IPS DF 6.9 (cell line): ENCODE results near the gene NPIPA7.
"Not testable (repeated sequence)": the region's sequence is repeated elsewhere in the genome, so short reads cannot be mapped to it uniquely, and the experiment has no call there.

Source experiments
- DNase-seq: peaks from one replicate; pipeline ENCODE4 v3.0.0-alpha.2; 2013; ENCODE audit warnings: low read depth, low spot score
- H3K27ac ChIP-seq: one replicate; pipeline ENCODE4 v1.5.1; 2013; ENCODE audit warnings: low read length, control low read depth
- H3K27me3 ChIP-seq: 2 replicates; pipeline ENCODE4 v1.6.1; 2013; ENCODE audit warnings: mild to moderate bottlenecking, low read length; ENCODE audit not compliant: control insufficient read depth, insufficient read depth
- H3K36me3 ChIP-seq: 2 replicates; pipeline ENCODE4 v1.6.1; 2013; ENCODE audit warnings: low read length; ENCODE audit not compliant: control insufficient read depth, insufficient read depth
- H3K4me1 ChIP-seq: 2 replicates; pipeline ENCODE4 v1.6.1; 2013; ENCODE audit warnings: low read length; ENCODE audit not compliant: control insufficient read depth, insufficient read depth
- H3K4me3 ChIP-seq: 2 replicates; pipeline ENCODE4 v1.5.1; 2013; ENCODE audit warnings: mild to moderate bottlenecking, low read length
- H3K9me3 ChIP-seq: 2 replicates; pipeline ENCODE4 v1.6.1; 2013; ENCODE audit warnings: low read length, inconsistent platforms; ENCODE audit not compliant: control insufficient read depth, insufficient read depth
- WGBS: extraction: QIAGEN DNeasy Blood & Tissue Kit; methylation state at CpG from one replicate; pipeline ENCODE4 v1.1.7; 2013; ENCODE audit warnings: mixed read lengths, missing lambda C conversion rate; ENCODE audit not compliant: insufficient read length, insufficient coverage; 5-methylcytosine and 5-hydroxymethylcytosine counted together

NPIPA7 gene

DNA sequence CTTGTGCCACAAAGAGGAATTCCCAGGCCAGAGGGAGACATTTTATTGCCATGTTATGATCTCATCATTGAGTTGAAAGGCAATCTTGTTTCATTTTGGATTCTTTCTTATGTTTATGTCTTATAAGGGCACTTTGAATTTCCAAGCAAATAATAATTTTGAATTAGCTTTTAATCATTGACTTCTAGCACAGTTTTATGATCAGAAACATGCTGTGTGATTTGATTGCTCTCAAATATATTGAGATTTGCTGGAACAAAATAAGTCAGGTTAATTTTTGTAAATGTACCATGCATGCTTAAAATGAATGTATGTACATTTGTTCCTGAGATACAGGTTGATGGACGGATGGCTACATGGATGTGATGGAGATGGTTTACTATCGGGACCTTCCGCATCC lies at the start of gene NPIPA7:
TSS of gene NPIPA7 (plus strand) at position 301 of the 400 bp plus-strand sequence. CDS start 105 bp downstream, outside the sequence.
- H3K4me3 ChIP-seq, H3K27ac ChIP-seq, H3K9me3 ChIP-seq, DNase-seq, H3K36me3 ChIP-seq, H3K27me3 ChIP-seq, H3K4me1 ChIP-seq: not testable (repeated sequence)
- WGBS, result no CpG with 5 or more reads among the region's 3 CpGs

GRCh38 chr16:16331466-16331865 lies 47.5 kb upstream of the NPIPA7 start:
- H3K4me3 ChIP-seq, DNase-seq, H3K9me3 ChIP-seq, H3K36me3 ChIP-seq, H3K27me3 ChIP-seq, H3K4me1 ChIP-seq, H3K27ac ChIP-seq: not testable (repeated sequence)
- no CpG with 5 or more reads among the region's 23 CpGs for WGBS

- H3K4me3 ChIP-seq, H3K9me3 ChIP-seq, H3K27me3 ChIP-seq, H3K4me1 ChIP-seq, DNase-seq, H3K36me3 ChIP-seq, H3K27ac ChIP-seq: not testable (repeated sequence)
- WGBS, result no CpG with 5 or more reads among the region's 30 CpGs
Observed at GRCh38 chr16:16357556-16357955, 21.4 kb upstream of the NPIPA7 start.

GRCh38 chr16:16358539-16359240 lies 20.2 kb upstream of the NPIPA7 start:
- H3K36me3 ChIP-seq, H3K4me3 ChIP-seq, H3K9me3 ChIP-seq, DNase-seq, H3K27ac ChIP-seq, H3K27me3 ChIP-seq, H3K4me1 ChIP-seq: not testable (repeated sequence)
- no CpG with 5 or more reads among the region's 40 CpGs for WGBS

- not testable (repeated sequence) for H3K36me3 ChIP-seq, H3K27me3 ChIP-seq, H3K4me1 ChIP-seq, H3K4me3 ChIP-seq, H3K27ac ChIP-seq, DNase-seq, H3K9me3 ChIP-seq
- WGBS, result no CpG with 5 or more reads among the region's 31 CpGs
Observed at GRCh38 chr16:16363595-16363994, 15.3 kb upstream of the NPIPA7 start.

- no CpG with 5 or more reads among the region's 39 CpGs for WGBS
- DNase-seq, H3K9me3 ChIP-seq, H3K27ac ChIP-seq, H3K27me3 ChIP-seq, H3K4me3 ChIP-seq, H3K4me1 ChIP-seq, H3K36me3 ChIP-seq: not testable (repeated sequence)
Observed at GRCh38 chr16:16364100-16364499, 14.8 kb upstream of the NPIPA7 start.

DNA sequence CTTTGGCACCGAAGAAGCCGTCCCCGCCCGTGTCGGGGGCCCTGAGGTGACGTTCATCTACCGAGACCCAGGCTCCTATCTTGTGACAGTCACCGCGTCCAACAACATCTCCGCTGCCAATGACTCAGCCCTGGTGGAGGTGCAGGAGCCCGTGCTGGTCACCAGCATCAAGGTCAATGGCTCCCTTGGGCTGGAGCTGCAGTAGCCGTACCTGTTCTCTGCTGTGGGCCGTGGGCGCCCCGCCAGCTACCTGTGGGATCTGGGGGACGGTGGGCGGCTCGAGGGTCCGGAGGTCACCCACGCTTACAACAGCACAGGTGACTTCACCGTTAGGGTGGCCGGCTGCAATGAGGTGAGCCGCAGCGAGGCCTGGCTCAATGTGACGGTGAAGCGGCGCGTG lies 14.2 kb upstream of the NPIPA7 start:
- not testable (repeated sequence) for DNase-seq, H3K4me3 ChIP-seq, H3K27ac ChIP-seq, H3K4me1 ChIP-seq, H3K36me3 ChIP-seq, H3K27me3 ChIP-seq, H3K9me3 ChIP-seq
- no CpG with 5 or more reads among the region's 28 CpGs for WGBS

- not testable (repeated sequence) for DNase-seq, H3K9me3 ChIP-seq, H3K4me1 ChIP-seq, H3K36me3 ChIP-seq, H3K27ac ChIP-seq, H3K27me3 ChIP-seq, H3K4me3 ChIP-seq
- no CpG with 5 or more reads among the region's 21 CpGs for WGBS
Observed at GRCh38 chr16:16365319-16365718, 13.6 kb upstream of the NPIPA7 start.

DNA sequence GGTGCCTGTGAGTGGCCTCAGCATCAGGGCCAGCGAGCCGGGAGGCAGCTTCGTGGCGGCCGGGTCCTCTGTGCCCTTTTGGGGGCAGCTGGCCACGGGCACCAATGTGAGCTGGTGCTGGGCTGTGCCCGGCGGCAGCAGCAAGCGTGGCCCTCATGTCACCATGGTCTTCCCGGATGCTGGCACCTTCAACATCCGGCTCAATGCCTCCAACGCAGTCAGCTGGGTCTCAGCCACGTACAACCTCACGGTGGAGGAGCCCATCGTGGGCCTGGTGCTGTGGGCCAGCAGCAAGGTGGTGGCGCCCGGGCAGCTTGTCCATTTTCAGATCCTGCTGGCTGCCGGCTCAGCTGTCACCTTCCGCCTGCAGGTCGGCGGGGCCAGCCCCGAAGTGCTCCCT lies 13.1 kb upstream of the NPIPA7 start:
- no CpG with 5 or more reads among the region's 22 CpGs for WGBS
- not testable (repeated sequence) for H3K27me3 ChIP-seq, H3K9me3 ChIP-seq, DNase-seq, H3K36me3 ChIP-seq, H3K4me1 ChIP-seq, H3K4me3 ChIP-seq, H3K27ac ChIP-seq

DNA sequence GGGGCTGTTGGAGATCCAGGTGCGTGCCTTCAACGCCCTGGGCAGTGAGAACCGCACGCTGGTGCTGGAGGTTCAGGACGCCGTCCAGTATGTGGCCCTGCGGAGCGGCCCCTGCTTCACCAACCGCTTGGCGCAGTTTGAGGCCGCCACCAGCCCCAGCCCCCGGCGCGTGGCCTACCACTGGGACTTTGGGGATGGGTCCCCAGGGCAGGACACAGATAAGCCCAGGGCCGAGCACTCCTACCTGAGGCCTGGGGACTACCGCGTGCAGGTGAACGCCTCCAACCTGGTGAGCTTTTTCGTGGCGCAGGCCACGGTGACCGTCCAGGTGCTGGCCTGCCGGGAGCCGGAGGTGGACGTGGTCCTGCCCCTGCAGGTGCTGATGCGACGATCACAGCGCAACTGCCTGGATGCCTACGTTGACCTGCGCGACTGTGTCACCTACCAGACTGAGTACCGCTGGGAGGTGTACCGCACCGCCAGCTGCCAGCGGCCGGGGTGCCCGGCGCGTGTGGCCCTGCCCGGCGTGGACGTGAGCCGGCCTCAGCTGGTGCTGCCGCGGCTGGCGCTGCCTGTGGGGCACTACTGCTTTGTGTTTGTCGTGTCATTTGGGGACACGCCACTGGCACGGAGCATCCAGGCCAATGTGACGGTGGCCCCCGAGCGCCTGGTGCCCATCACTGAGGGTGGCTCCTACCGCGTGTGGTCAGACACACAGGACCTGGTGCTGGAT lies 12.2 kb upstream of the NPIPA7 start:
- H3K4me3 ChIP-seq, H3K27me3 ChIP-seq, H3K27ac ChIP-seq, DNase-seq, H3K4me1 ChIP-seq, H3K36me3 ChIP-seq, H3K9me3 ChIP-seq: not testable (repeated sequence)
- WGBS, result no CpG with 5 or more reads among the region's 54 CpGs

GRCh38 chr16:16367285-16367628 lies 11.7 kb upstream of the NPIPA7 start:
- H3K9me3 ChIP-seq, H3K4me1 ChIP-seq, H3K4me3 ChIP-seq, H3K36me3 ChIP-seq, DNase-seq, H3K27me3 ChIP-seq, H3K27ac ChIP-seq: not testable (repeated sequence)
- WGBS, result no CpG with 5 or more reads among the region's 23 CpGs
